ENCODE results near the gene PIGO. TPM values are rescaled to one million over a fixed set of nuclear protein-coding genes. Genes with fewer than 3 reads are reported as not detected.

PIGO gene
- total RNA-seq, 1 donor from 2014 or later: 13.3 TPM

- no peak for DNase-seq (ENCODE audit: extremely low spot score in 2 of 2)
- H3K4me3 ChIP-seq: no peak overlapping the region
- H3K36me3 ChIP-seq: no peaks in the 10 kb centered on the region
- H3K4me1 ChIP-seq: no peaks in the 10 kb centered on the region
- no peaks in the 10 kb centered on the region for H3K9me3 ChIP-seq
- intact Hi-C loops (cut with DNase I): no loop called here
- H3K27ac ChIP-seq: no peak overlapping the region
- H3K27me3 ChIP-seq: no peaks in the 10 kb centered on the region
- TF ChIP-seq CTCF (IDR thresholded peaks at IDR 0.05): no peak
- TF ChIP-seq POLR2AphosphoS5 (IDR thresholded peaks at IDR 0.05; ENCODE audit: insufficient read depth in 1 of 2, low read depth in 1 of 2): no peak
- TF ChIP-seq POLR2A (IDR thresholded peaks at IDR 0.05): no peak
These were observed 38.5 kb upstream of the PIGO start for GRCh38 chr9:35134920-35135319.

GRCh38 chr9:35116898-35117551 is 20.6 kb upstream of the PIGO start:
- H3K27ac ChIP-seq: peak overlapping the region; percentile 95
- intact Hi-C loops (cut with DNase I): loop anchor here (5.0 kb wide), 1 partner anchor 360 kb away; no protein-coding TSS in a partner anchor
- no peaks in the 10 kb centered on the region for H3K27me3 ChIP-seq
- H3K9me3 ChIP-seq: no peaks in the 10 kb centered on the region
- peak overlapping the region; percentile 43 to 51 for H3K4me3 ChIP-seq
- no peaks in the 10 kb centered on the region for H3K36me3 ChIP-seq
- DNase-seq (ENCODE audit: extremely low spot score in 2 of 2): no peak
- TF ChIP-seq POLR2A (IDR thresholded peaks at IDR 0.05) (no peak), CTCF (IDR thresholded peaks at IDR 0.05) (peak; percentile 78 to 94 (median 85)), POLR2AphosphoS5 (IDR thresholded peaks at IDR 0.05; ENCODE audit: insufficient read depth in 1 of 2, low read depth in 1 of 2) (peak in 1 of 2 donors; percentile 38)
- H3K4me1 ChIP-seq: peaks cover 41% of the 10 kb centered on the region

- DNase-seq (ENCODE audit: extremely low spot score in 2 of 2): no peak
- no peak for TF ChIP-seq CTCF (IDR thresholded peaks at IDR 0.05)
- TF ChIP-seq POLR2A (IDR thresholded peaks at IDR 0.05): no peak
- no peak for TF ChIP-seq POLR2AphosphoS5 (IDR thresholded peaks at IDR 0.05; ENCODE audit: insufficient read depth in 1 of 2, low read depth in 1 of 2)
- no peaks in the 10 kb centered on the region for H3K36me3 ChIP-seq
- intact Hi-C loops (cut with DNase I): loop anchor here (5.0 kb wide), 1 partner anchor 361 kb away; no protein-coding TSS in a partner anchor
- no peaks in the 10 kb centered on the region for H3K9me3 ChIP-seq
- H3K4me1 ChIP-seq: peaks cover 45% of the 10 kb centered on the region
- H3K27me3 ChIP-seq: no peaks in the 10 kb centered on the region
- peak overlapping the region; percentile 43 to 51 for H3K4me3 ChIP-seq
- H3K27ac ChIP-seq: peak overlapping the region; percentile 95
These were observed 20.1 kb upstream of the PIGO start for GRCh38 chr9:35116539-35116897.

- Histone ChIP-seq H3K36me3 (no peaks in the 10 kb centered on the region), H3K27ac (peak within 1 kb of the TSS; percentile 95), H3K9me3 (no peaks in the 10 kb centered on the region), H3K27me3 (no peaks in the 10 kb centered on the region), H3K4me3 (peak within 1 kb of the TSS; percentile 43 to 51), H3K4me1 (peaks cover 47% of the 10 kb centered on the region)
- DNase-seq (ENCODE audit: extremely low spot score in 2 of 2): peak in 1 of 2 donors; percentile 99
- intact Hi-C loops (cut with DNase I): loop anchor here (5.0 kb wide), 1 partner anchor 361 kb away; no protein-coding TSS in a partner anchor
- TF ChIP-seq POLR2AphosphoS5 (IDR thresholded peaks at IDR 0.05; ENCODE audit: insufficient read depth in 1 of 2, low read depth in 1 of 2): peak in 1 of 2 donors; percentile 73
- TF ChIP-seq POLR2A (IDR thresholded peaks at IDR 0.05): peak in 1 of 2 donors; percentile 32
- no peak for TF ChIP-seq CTCF (IDR thresholded peaks at IDR 0.05)
These were observed 19.5 kb upstream of the PIGO start, which contains the start of gene ATOSB for GRCh38 chr9:35115680-35116538. ATOSB (minus strand) TSS chr9:35115862; CDS start chr9:35108274, 7,588 bp downstream.

All from vagina (tissue), 2 donors.